Adrenal gland (tissue), 12 donors: ENCODE results near the gene CLIP2. TPM values are rescaled to one million over a fixed set of nuclear protein-coding genes. Genes with fewer than 3 reads are reported as not detected.
"Not testable (repeated sequence)": the region's sequence is repeated elsewhere in the genome, so short reads cannot be mapped to it uniquely, and the experiment has no call there.

Source experiments
- DNase-seq, 7 donors: peaks; one replicate each; pipeline ENCODE4 v3.0.0-alpha.2; 2019 to 2020
- H3K27ac ChIP-seq, 5 donors: fragments of 200-600 bp; sonication (generic) in 4 of 5; 1 replicate in 3 of 5; 2 replicates in 2 of 5; pipeline versions ENCODE4 v1.5.1 to v1.8.0; 2016 to 2020; ENCODE audit warnings: mild to moderate bottlenecking in 1 of 5
- H3K27me3 ChIP-seq: fragments of 200-600 bp; 2 replicates; pipeline ENCODE4 v1.8.0; 2021
- H3K36me3 ChIP-seq, 2 donors: fragments of 200-600 bp; replicated peaks in 1 of 2; 1 replicate in 1 of 2; 2 replicates in 1 of 2; pipeline versions ENCODE4 v1.5.1 to v1.8.0; 2018 to 2022
- H3K4me1 ChIP-seq, 2 donors: fragments of 200-600 bp; replicated peaks in 1 of 2; 1 replicate in 1 of 2; 2 replicates in 1 of 2; pipeline versions ENCODE4 v1.5.1 to v1.8.0; 2018 to 2021
- H3K4me3 ChIP-seq, 4 donors: fragments of 200-600 bp; sonication (generic) in 3 of 4; one replicate each; pipeline ENCODE4 v1.5.1; 2016 to 2018
- H3K9me3 ChIP-seq, 3 donors: fragments of 200-600 bp; sonication (generic) in 1 of 3; replicated peaks in 1 of 3; 1 replicate in 2 of 3; 2 replicates in 1 of 3; pipeline versions ENCODE4 v1.5.1 to v1.8.0; 2016 to 2021
- CTCF ChIP-seq, 6 experiments: fragments of 450-650 bp in 4 of 6; fragments of 200-600 bp in 2 of 6; sonication (generic) in 1 of 6; IDR thresholded peaks; 1 replicate in 5 of 6; 2 replicates in 1 of 6; pipeline versions ENCODE4 v1.5.1 to v1.8.0; 2016 to 2021; ENCODE audit warnings: antibody characterized with exemption in 6 of 6, mild to moderate bottlenecking in 2 of 6, moderate library complexity in 1 of 6
- POLR2A ChIP-seq, 2 donors: fragments of 450-650 bp; IDR thresholded peaks; one replicate each; pipeline ENCODE4 v1.6.1; 2017; ENCODE audit warnings: antibody characterized with exemption in 2 of 2, mild to moderate bottlenecking in 2 of 2, moderate library complexity in 1 of 2
- WGBS, 4 donors: extraction: QIAGEN DNeasy Blood & Tissue Kit in 2 of 4; methylation state at CpG; one replicate each; pipeline versions ENCODE4 v1.1.5 to v1.1.7; 2013 to 2017; 5-methylcytosine and 5-hydroxymethylcytosine counted together
- intact Hi-C, 2 donors: fragments of 100-400 bp; cut with DNase I; formaldehyde crosslinking; loops; one replicate each; pipeline versions ENCODE4 v1.14.1 to v1.15.0; 2022 to 2023
- polyA plus RNA-seq, 3 donors: library from polyadenylated mRNA; stranded (reverse); fragments of 200-250 nt in 2 of 3; fragments of 350-450 nt in 1 of 3; fragmentation: Illumina TruSeq in 1 of 3; extraction: RNeasy Lipid Tissue Mini Kit (QIAGEN cat#74804) in 1 of 3; gene quantifications; one replicate each; pipeline ENCODE4 v1.2.3, GENCODE V29; 2013 to 2014
- total RNA-seq, 9 donors: library from RNA; depleted of rRNA in 4 of 9; stranded (reverse); fragments of >200 nt in 4 of 9; fragments of 120-200 nt in 1 of 9; fragmentation: NEBNext Ultra II Directional in 1 of 9; extraction: Animal tissue kit (Norgen Biotek cat#: 25700) in 1 of 9; gene quantifications; one replicate each; pipeline versions ENCODE4 v1.1.0 to v1.2.4, GENCODE V29; 2013 to 2023
- donor health status: healthy with polysubstance abuse.
- donor health status: Bipolar disorder and iron deficiency.
- donor health status: DM: yes; HTN: yes; CAD: no.
- donor health status: DM: no; HTN: no; CAD: no.
- donor health status: DM: no; HTN: no; CAD: no.
- donor health status: DM: yes; HTN: yes; CAD: no.

Gene CLIP2
- total and polyA plus RNA-seq, 12 donors, result 6.8 to 48.6 (median 25.6) TPM

DNA sequence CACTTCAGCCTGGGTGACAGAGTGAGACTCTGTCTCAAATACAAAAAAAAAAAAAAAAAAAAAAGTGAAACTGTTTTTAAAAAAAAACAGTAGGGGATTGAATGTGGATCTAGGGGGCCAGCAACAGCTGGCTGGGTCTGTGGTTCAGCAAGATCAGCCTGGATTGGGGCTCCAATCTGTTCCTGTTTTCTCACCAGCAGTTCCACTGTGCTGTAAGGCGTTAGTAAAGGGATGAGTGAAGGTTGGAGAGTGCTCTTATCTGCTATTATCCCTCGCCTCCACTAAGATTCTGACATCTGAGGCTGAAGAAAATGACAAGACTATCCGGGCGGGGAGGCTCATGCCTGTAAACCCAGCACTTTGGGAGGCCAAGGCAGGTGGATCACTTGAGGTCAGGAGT, 122.8 kb downstream of the CLIP2 start:
- H3K36me3 ChIP-seq, result no peaks in the 10 kb centered on the region
- no peak for DNase-seq
- no peak overlapping the region for H3K4me3 ChIP-seq
- no peak overlapping the region for H3K27ac ChIP-seq
- no peaks in the 10 kb centered on the region for H3K9me3 ChIP-seq
- no peaks in the 10 kb centered on the region for H3K27me3 ChIP-seq
- no peak for TF ChIP-seq POLR2A (IDR thresholded peaks at IDR 0.05)
- TF ChIP-seq CTCF (IDR thresholded peaks at IDR 0.05), result no peak
- intact Hi-C loops, result no loop called here
- no peaks in the 10 kb centered on the region for H3K4me1 ChIP-seq
- 46 to 57% (median 48%) methylated on average over 4 of the region's 4 CpGs for WGBS, 4 donors

DNA sequence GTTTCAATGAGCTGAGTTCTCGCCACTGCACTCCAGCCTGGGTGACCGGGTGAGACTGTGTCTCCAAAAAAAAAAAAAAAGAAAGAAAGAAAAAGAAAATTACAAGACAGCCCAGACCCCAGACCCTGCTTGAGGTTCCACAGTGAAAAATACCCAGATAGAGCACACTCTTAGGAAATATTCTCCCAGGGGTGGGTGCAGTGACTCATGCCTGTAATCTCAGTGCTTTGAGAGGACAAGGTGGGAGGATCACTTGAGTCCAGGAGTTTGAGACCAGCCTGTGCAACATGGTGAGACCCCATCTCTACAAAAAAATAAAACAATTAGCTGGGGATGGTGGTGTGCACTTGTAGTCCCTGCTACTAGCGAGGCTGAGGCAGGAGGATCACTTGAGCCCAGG, 123.4 kb downstream of the CLIP2 start:
- DNase-seq, result no peak
- no peaks in the 10 kb centered on the region for H3K36me3 ChIP-seq
- no peak overlapping the region for H3K4me3 ChIP-seq
- intact Hi-C loops, result no loop called here
- H3K27me3 ChIP-seq, result no peaks in the 10 kb centered on the region
- no peaks in the 10 kb centered on the region for H3K9me3 ChIP-seq
- WGBS, 4 donors, result 85 to 90% (median 88%) methylated on average over 3 of the region's 3 CpGs
- H3K27ac ChIP-seq, result no peak overlapping the region
- no peak for TF ChIP-seq CTCF (IDR thresholded peaks at IDR 0.05)
- no peak for TF ChIP-seq POLR2A (IDR thresholded peaks at IDR 0.05)
- H3K4me1 ChIP-seq, result peaks cover 1 to 2% of the 10 kb centered on the region in 2 donors

GRCh38 chr7:74414595-74415333, 125.6 kb downstream of the CLIP2 start:
- not testable (repeated sequence) for H3K27ac ChIP-seq, H3K4me3 ChIP-seq, H3K36me3 ChIP-seq, H3K27me3 ChIP-seq, H3K9me3 ChIP-seq, DNase-seq, H3K4me1 ChIP-seq
- 72% methylated on average over 7 of the region's 7 CpGs; no CpG with 5 or more reads in 3 of the 4 donors for WGBS, 4 donors
- intact Hi-C loops, result loop anchor here in 1 of 2 donors (5.0 kb wide), 1 partner anchor 133 kb away; no protein-coding TSS in a partner anchor

DNA sequence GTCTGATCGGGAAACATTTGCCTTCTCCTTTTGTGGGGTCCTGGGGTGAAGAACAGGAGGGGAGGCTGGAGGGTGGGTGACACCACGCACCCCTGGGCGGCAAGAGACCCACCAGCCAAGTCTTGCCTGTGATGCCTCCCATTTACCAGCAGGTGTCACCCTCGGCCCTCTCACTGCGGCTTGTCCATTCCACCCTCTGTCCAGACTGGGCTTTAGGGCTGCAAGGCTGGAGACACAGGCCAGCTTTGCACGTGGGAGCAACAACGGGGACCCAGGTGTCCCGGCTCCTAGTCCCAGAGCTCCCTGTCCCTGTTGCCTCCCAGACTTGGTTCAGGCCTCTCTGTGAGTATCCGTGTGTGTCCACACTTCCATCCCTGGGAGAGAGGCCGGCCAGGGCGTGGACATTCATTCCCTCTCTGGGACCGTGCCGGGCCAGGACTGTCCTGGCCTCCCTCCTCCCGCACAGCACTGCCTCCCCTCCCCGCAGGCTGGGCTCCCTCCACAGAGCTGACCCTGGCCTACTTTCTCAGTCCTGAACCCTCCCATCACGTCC, 128.3 kb downstream of the CLIP2 start:
- H3K27me3 ChIP-seq, result no peaks in the 10 kb centered on the region
- peak; percentile 65 to 85 (median 74) for DNase-seq
- no peak overlapping the region for H3K4me3 ChIP-seq
- H3K9me3 ChIP-seq, result no peaks in the 10 kb centered on the region
- H3K27ac ChIP-seq, result no peak overlapping the region
- no peak for TF ChIP-seq POLR2A (IDR thresholded peaks at IDR 0.05)
- TF ChIP-seq CTCF (IDR thresholded peaks at IDR 0.05), result peak; percentile 94 to 99 (median 97)
- H3K4me1 ChIP-seq, result peaks cover 3 to 4% of the 10 kb centered on the region in 2 donors
- H3K36me3 ChIP-seq, result no peaks in the 10 kb centered on the region
- WGBS, 4 donors, result 12 to 20% (median 16%) methylated on average over 6 to 16 of the region's 16 CpGs
- intact Hi-C loops, result loop anchor here in 1 of 2 donors (2.0 to 5.0 kb wide), 2 partner anchors 130 to 149 kb away; no protein-coding TSS in a partner anchor
